GM18873 (cell line): ENCODE measurements around the gene DPP6.

ENCODE experiments used
- ATAC-seq: cut with Tn5 transposase; IDR thresholded peaks from one replicate; pipeline ENCODE4 v1.9.1; 2021; ENCODE audit warnings: mild to moderate bottlenecking, moderate library complexity, moderate number of reproducible peaks; ENCODE audit not compliant: unreplicated experiment, low FRiP score

DPP6 gene

GRCh38 chr7:154679379-154680053 is 627.3 kb downstream of the DPP6 start:
- ATAC-seq, result no peak

- no peak for ATAC-seq
Measured at GRCh38 chr7:154680894-154681659, 628.9 kb downstream of the DPP6 start.

GRCh38 chr7:154682003-154682402 is 629.8 kb downstream of the DPP6 start:
- no peak for ATAC-seq

GRCh38 chr7:154684666-154685563 is 632.7 kb downstream of the DPP6 start:
- ATAC-seq, result no peak

- no peak for ATAC-seq
Measured at GRCh38 chr7:154685564-154685901, 633.3 kb downstream of the DPP6 start.

- ATAC-seq, result no peak
Measured at GRCh38 chr7:154686305-154686704, 634.1 kb downstream of the DPP6 start.

- no peak for ATAC-seq
Measured at GRCh38 chr7:154688952-154689351, 636.8 kb downstream of the DPP6 start.

- ATAC-seq, result no peak
Measured at GRCh38 chr7:154690411-154690810, 638.2 kb downstream of the DPP6 start.

- no peak for ATAC-seq
Measured at GRCh38 chr7:154693661-154694060, 641.5 kb downstream of the DPP6 start.

GRCh38 chr7:154695836-154696235 is 643.6 kb downstream of the DPP6 start:
- no peak for ATAC-seq

GRCh38 chr7:154696556-154696955 is 644.4 kb downstream of the DPP6 start:
- no peak for ATAC-seq

GRCh38 chr7:154698726-154699291 is 646.6 kb downstream of the DPP6 start:
- no peak for ATAC-seq

GRCh38 chr7:154699417-154699816 is 647.2 kb downstream of the DPP6 start:
- ATAC-seq, result no peak

- ATAC-seq, result no peak
Measured at GRCh38 chr7:154709840-154710520, 657.8 kb downstream of the DPP6 start.

GRCh38 chr7:154720016-154720415 is 667.8 kb downstream of the DPP6 start:
- no peak for ATAC-seq

GRCh38 chr7:154721086-154721485 is 668.9 kb downstream of the DPP6 start:
- ATAC-seq, result no peak

- ATAC-seq, result no peak
Measured at GRCh38 chr7:154726368-154726767, 674.2 kb downstream of the DPP6 start.

- ATAC-seq, result no peak
Measured at GRCh38 chr7:154729056-154729455, 676.9 kb downstream of the DPP6 start.

GRCh38 chr7:154735766-154736165 is 683.6 kb downstream of the DPP6 start:
- no peak for ATAC-seq

GRCh38 chr7:154736389-154736788 is 684.2 kb downstream of the DPP6 start:
- ATAC-seq, result no peak
